Epithelial cell of prostate (primary cell): ENCODE measurements around the gene WDR11.
"Not testable (repeated sequence)": the region's sequence is repeated elsewhere in the genome, so short reads cannot be mapped to it uniquely, and the experiment has no call there.

Experiments
- DNase-seq: peaks from one replicate; pipeline ENCODE4 v3.0.0-alpha.2; 2011; ENCODE audit warnings: low read depth, low spot score
- H3K27ac ChIP-seq: fragments of 450-650 bp; 2 replicates; pipeline ENCODE4 v1.5.1; 2017; ENCODE audit warnings: mild to moderate bottlenecking

Gene WDR11

GRCh38 chr10:120841522-120842189 lies 9.5 kb upstream of the WDR11 start:
- no peak for DNase-seq

GRCh38 chr10:120854388-120854787 lies 3.2 kb downstream of the WDR11 start:
- DNase-seq = no peak
- H3K27ac ChIP-seq = no peak overlapping the region

More at GRCh38 chr10:120841522-120842189, 9.5 kb upstream of the WDR11 start:
- H3K27ac ChIP-seq = no peak overlapping the region

GRCh38 chr10:120861178-120861855 lies 10.2 kb downstream of the WDR11 start:
- no peak overlapping the region for H3K27ac ChIP-seq
- DNase-seq = no peak

- DNase-seq = no peak
- no peak overlapping the region for H3K27ac ChIP-seq
Measured at GRCh38 chr10:120873741-120874140, 22.6 kb downstream of the WDR11 start.

GRCh38 chr10:120883071-120883470 lies 31.9 kb downstream of the WDR11 start:
- no peak for DNase-seq
- no peak overlapping the region for H3K27ac ChIP-seq

- H3K27ac ChIP-seq = no peak overlapping the region
- DNase-seq = no peak
Measured at GRCh38 chr10:120887482-120887881, 36.3 kb downstream of the WDR11 start.

- no peak for DNase-seq
- peak overlapping the region; percentile 14 for H3K27ac ChIP-seq
Measured at GRCh38 chr10:120891365-120891764, 40.2 kb downstream of the WDR11 start.

GRCh38 chr10:120894556-120894955 lies 43.4 kb downstream of the WDR11 start:
- H3K27ac ChIP-seq = no peak overlapping the region
- DNase-seq = no peak

- DNase-seq = no peak
- peak overlapping the region; percentile 80 for H3K27ac ChIP-seq
Measured at GRCh38 chr10:120897343-120897742, 46.2 kb downstream of the WDR11 start.

GRCh38 chr10:120905268-120905667 lies 54.1 kb downstream of the WDR11 start:
- H3K27ac ChIP-seq = no peak overlapping the region
- no peak for DNase-seq

GRCh38 chr10:120917521-120918250 lies 66.5 kb downstream of the WDR11 start:
- no peak for DNase-seq
- peak overlapping the region; percentile 83 for H3K27ac ChIP-seq

- DNase-seq, H3K27ac ChIP-seq: not testable (repeated sequence)
Measured at GRCh38 chr10:120923886-120924285, 72.7 kb downstream of the WDR11 start.

GRCh38 chr10:120926611-120927010 lies 75.4 kb downstream of the WDR11 start:
- DNase-seq = no peak
- H3K27ac ChIP-seq = no peak overlapping the region

GRCh38 chr10:120927352-120927751 lies 76.2 kb downstream of the WDR11 start:
- no peak for DNase-seq
- H3K27ac ChIP-seq = no peak overlapping the region

GRCh38 chr10:120929166-120929565 lies 78.0 kb downstream of the WDR11 start:
- no peak for DNase-seq
- no peak overlapping the region for H3K27ac ChIP-seq

- H3K27ac ChIP-seq = no peak overlapping the region
- no peak for DNase-seq
Measured at GRCh38 chr10:120931423-120931822, 80.3 kb downstream of the WDR11 start.

- H3K27ac ChIP-seq = no peak overlapping the region
- no peak for DNase-seq
Measured at GRCh38 chr10:120931999-120932398, 80.8 kb downstream of the WDR11 start.

- H3K27ac ChIP-seq = no peak overlapping the region
- no peak for DNase-seq
Measured at GRCh38 chr10:120938822-120939221, 87.7 kb downstream of the WDR11 start.

- no peak overlapping the region for H3K27ac ChIP-seq
- DNase-seq = no peak
Measured at GRCh38 chr10:120940299-120940900, 89.2 kb downstream of the WDR11 start.

GRCh38 chr10:120941501-120941900 lies 90.3 kb downstream of the WDR11 start:
- no peak for DNase-seq
- H3K27ac ChIP-seq = no peak overlapping the region
